Neural cell (in vitro differentiated cells): ENCODE results near the gene ZC3HAV1L.

ENCODE experiments used
- TF ChIP-seq, protein P1 (sequence below): fragments of 450-650 bp; IDR thresholded peaks from 2 replicates; pipeline ENCODE4 v1.5.1; 2014; ENCODE audit warnings: antibody characterized with exemption, mild to moderate bottlenecking, moderate library complexity; ENCODE audit not compliant: poor library complexity, severe bottlenecking
- TF ChIP-seq, protein P2 (sequence below): IDR thresholded peaks from 2 replicates; pipeline ENCODE4 v1.6.1; 2012; ENCODE audit warnings: borderline replicate concordance

DNA sequence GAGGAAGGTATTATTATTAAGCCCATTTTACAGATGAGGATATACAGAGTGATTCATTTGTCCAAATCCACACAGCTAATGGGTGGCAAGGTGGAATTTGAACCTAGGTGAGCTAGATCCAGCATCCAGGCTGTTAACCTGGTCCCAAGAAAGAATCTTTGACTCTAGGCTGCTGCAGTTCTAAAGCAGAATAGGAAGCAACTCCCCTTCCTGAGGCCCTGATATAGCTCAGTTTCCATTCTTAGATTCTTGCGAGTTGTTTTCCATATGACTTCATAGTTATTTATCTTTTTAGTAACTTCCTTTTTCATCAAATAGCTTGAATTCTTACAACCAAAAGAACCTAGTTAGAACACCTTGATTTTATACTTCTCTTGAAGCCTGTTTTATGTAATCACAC, 24.1 kb upstream of the ZC3HAV1L start:
- TF ChIP-seq, protein P1, sequence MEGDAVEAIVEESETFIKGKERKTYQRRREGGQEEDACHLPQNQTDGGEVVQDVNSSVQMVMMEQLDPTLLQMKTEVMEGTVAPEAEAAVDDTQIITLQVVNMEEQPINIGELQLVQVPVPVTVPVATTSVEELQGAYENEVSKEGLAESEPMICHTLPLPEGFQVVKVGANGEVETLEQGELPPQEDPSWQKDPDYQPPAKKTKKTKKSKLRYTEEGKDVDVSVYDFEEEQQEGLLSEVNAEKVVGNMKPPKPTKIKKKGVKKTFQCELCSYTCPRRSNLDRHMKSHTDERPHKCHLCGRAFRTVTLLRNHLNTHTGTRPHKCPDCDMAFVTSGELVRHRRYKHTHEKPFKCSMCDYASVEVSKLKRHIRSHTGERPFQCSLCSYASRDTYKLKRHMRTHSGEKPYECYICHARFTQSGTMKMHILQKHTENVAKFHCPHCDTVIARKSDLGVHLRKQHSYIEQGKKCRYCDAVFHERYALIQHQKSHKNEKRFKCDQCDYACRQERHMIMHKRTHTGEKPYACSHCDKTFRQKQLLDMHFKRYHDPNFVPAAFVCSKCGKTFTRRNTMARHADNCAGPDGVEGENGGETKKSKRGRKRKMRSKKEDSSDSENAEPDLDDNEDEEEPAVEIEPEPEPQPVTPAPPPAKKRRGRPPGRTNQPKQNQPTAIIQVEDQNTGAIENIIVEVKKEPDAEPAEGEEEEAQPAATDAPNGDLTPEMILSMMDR: no peak
- TF ChIP-seq, protein P2, sequence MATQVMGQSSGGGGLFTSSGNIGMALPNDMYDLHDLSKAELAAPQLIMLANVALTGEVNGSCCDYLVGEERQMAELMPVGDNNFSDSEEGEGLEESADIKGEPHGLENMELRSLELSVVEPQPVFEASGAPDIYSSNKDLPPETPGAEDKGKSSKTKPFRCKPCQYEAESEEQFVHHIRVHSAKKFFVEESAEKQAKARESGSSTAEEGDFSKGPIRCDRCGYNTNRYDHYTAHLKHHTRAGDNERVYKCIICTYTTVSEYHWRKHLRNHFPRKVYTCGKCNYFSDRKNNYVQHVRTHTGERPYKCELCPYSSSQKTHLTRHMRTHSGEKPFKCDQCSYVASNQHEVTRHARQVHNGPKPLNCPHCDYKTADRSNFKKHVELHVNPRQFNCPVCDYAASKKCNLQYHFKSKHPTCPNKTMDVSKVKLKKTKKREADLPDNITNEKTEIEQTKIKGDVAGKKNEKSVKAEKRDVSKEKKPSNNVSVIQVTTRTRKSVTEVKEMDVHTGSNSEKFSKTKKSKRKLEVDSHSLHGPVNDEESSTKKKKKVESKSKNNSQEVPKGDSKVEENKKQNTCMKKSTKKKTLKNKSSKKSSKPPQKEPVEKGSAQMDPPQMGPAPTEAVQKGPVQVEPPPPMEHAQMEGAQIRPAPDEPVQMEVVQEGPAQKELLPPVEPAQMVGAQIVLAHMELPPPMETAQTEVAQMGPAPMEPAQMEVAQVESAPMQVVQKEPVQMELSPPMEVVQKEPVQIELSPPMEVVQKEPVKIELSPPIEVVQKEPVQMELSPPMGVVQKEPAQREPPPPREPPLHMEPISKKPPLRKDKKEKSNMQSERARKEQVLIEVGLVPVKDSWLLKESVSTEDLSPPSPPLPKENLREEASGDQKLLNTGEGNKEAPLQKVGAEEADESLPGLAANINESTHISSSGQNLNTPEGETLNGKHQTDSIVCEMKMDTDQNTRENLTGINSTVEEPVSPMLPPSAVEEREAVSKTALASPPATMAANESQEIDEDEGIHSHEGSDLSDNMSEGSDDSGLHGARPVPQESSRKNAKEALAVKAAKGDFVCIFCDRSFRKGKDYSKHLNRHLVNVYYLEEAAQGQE: no peak
